HG02870 (cell line): ENCODE data around the gene PLPP4.

ENCODE experiments used
- ATAC-seq: cut with Tn5 transposase; IDR thresholded peaks from one replicate; pipeline ENCODE4 v1.9.1; 2021; ENCODE audit warnings: mild to moderate bottlenecking, moderate library complexity; ENCODE audit not compliant: unreplicated experiment

PLPP4 gene

GRCh38 chr10:120456626-120457430, at the start of gene PLPP4:
PLPP4 (plus strand) TSS chr10:120457227; CDS start chr10:120457306, 79 bp downstream.
- no peak for ATAC-seq

- ATAC-seq: no peak
Observed at GRCh38 chr10:120409816-120410215, 47.2 kb upstream of the PLPP4 start.

- ATAC-seq: no peak
Observed at GRCh38 chr10:120414946-120415345, 42.1 kb upstream of the PLPP4 start.

- ATAC-seq: no peak
Observed at GRCh38 chr10:120415709-120416330, 41.2 kb upstream of the PLPP4 start.

- ATAC-seq: no peak
Observed at GRCh38 chr10:120420421-120420820, 36.6 kb upstream of the PLPP4 start.

- no peak for ATAC-seq
Observed at GRCh38 chr10:120421250-120421649, 35.8 kb upstream of the PLPP4 start.

GRCh38 chr10:120422457-120422856, 34.6 kb upstream of the PLPP4 start:
- ATAC-seq: no peak

GRCh38 chr10:120423431-120424197, 33.4 kb upstream of the PLPP4 start:
- peak; percentile 45 for ATAC-seq

GRCh38 chr10:120424198-120424464, 32.9 kb upstream of the PLPP4 start:
- no peak for ATAC-seq

- ATAC-seq: no peak
Observed at GRCh38 chr10:120426306-120426705, 30.7 kb upstream of the PLPP4 start.

GRCh38 chr10:120428754-120429153, 28.3 kb upstream of the PLPP4 start:
- ATAC-seq: no peak

- no peak for ATAC-seq
Observed at GRCh38 chr10:120429395-120429794, 27.6 kb upstream of the PLPP4 start.

GRCh38 chr10:120431251-120431651, 25.8 kb upstream of the PLPP4 start:
- no peak for ATAC-seq

GRCh38 chr10:120432209-120432608, 24.8 kb upstream of the PLPP4 start:
- ATAC-seq: no peak

- no peak for ATAC-seq
Observed at GRCh38 chr10:120433141-120433540, 23.9 kb upstream of the PLPP4 start.

- ATAC-seq: no peak
Observed at GRCh38 chr10:120436439-120437112, 20.5 kb upstream of the PLPP4 start.

- ATAC-seq: no peak
Observed at GRCh38 chr10:120437541-120437940, 19.5 kb upstream of the PLPP4 start.

- no peak for ATAC-seq
Observed at GRCh38 chr10:120451968-120452367, 5.1 kb upstream of the PLPP4 start.

- ATAC-seq: no peak
Observed at GRCh38 chr10:120453319-120453718, 3.7 kb upstream of the PLPP4 start.

- no peak for ATAC-seq
Observed at GRCh38 chr10:120453886-120454285, 3.1 kb upstream of the PLPP4 start.

- ATAC-seq: no peak
Observed at GRCh38 chr10:120455004-120455403, 2.0 kb upstream of the PLPP4 start.
